GM21423 (cell line): Measurements from ENCODE around the gene PPP1R13B.
A peak's percentile ranks its signal among the peaks of the same experiment; 100 is the strongest.
"Not testable (repeated sequence)": the region's sequence is repeated elsewhere in the genome, so short reads cannot be mapped to it uniquely, and the experiment has no call there.

Experiments
- ATAC-seq: cut with Tn5 transposase; IDR thresholded peaks from one replicate; pipeline ENCODE4 v1.9.1; 2021; ENCODE audit warnings: mild to moderate bottlenecking, moderate library complexity; ENCODE audit not compliant: unreplicated experiment

Gene PPP1R13B

GRCh38 chr14:103861413-103862392, 14.3 kb upstream of the PPP1R13B start:
- ATAC-seq = no peak

GRCh38 chr14:103859416-103860202, 12.2 kb upstream of the PPP1R13B start:
- no peak for ATAC-seq

DNA sequence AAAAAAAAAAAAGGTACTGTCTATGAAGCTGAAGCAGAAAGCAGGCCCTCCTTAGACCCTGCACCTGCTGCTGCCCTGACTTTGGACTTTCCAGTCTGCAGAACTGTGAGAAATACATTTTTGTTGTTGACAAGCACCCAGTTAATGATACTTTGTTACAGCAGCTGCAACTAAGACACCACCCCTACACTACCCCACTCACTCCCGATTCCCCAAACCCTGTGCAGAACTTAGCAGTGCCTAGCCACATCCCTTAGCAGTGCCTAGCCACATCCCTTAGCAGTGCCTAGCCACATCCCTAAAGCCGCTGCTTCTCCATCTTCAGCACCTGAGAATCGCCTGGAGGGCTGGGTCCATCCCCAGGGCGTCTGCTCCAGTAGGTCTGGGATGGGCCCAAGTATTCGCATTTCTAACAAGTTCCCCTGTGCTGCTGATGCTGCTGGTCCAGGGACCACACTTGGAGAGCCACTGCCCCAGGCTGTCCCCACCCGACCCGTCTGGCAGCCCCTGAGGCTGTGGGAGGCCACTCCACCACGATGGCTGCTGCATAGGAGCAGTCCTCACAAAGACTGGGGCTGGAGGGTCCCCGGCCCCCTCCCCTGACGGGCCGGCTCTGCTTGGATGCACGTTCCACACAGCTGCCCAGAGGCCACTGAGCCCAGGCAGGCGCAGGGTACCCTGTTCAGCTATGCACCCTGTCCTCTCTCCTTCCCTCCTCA, 10.8 kb upstream of the PPP1R13B start:
- no peak for ATAC-seq

GRCh38 chr14:103857256-103857655, 9.9 kb upstream of the PPP1R13B start:
- no peak for ATAC-seq

DNA sequence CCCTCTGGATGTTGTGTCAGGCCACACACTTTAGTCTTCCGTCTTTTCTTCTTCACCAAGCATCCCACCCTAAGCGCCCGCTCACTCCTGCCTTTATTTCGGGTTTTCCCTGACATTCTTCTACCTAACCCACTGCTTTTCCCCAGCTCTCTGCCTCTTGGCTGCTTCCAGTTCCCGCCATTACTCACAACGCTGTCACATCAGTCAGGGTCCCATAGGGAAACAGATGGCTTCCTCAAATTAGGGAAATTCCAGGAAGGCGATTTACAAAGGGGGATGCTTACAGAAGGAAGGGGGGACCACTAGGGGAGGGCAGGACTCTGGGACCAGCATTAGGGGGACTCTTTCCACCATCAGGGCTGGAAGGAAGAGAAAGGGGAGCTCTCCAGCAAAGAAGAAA, 9.2 kb upstream of the PPP1R13B start:
- no peak for ATAC-seq

DNA sequence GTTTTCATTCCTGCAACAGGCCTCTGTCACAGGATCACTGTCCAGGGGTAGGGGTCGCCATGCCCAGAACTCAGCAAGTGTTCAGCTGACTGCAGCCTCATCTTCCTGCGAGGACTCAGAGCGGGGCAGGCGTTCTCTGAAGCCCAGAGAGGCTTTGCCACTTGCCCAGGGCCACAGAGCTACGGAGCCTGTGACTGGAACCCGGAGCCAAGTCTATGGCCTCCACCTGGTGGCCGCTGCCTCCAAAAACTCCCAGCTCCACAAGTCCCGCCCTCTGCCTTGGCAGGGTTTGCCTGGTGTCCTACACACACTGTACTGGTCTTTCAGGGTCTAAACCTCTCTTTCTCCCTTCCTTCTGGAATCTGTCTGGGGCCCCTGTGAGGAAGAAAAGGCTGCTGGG, 8.7 kb upstream of the PPP1R13B start:
- no peak for ATAC-seq

DNA sequence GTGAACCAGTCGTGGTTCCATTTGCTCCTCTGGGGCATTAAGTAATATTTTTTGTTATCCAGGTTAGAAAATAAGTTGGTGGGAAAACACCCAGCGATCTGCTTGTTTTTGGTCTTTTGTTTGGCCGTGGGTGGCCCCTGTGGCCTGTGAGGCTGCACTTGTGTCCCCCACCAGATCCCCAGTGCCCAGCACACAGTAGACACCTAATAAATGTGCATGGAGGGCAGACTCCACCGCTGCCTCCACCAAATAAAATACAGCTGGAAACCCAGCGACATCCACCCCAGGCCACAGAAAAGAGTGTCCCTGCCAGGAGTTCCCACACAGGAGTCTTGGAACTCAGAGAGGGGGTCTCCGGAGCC, 8.3 kb upstream of the PPP1R13B start:
- no peak for ATAC-seq

DNA sequence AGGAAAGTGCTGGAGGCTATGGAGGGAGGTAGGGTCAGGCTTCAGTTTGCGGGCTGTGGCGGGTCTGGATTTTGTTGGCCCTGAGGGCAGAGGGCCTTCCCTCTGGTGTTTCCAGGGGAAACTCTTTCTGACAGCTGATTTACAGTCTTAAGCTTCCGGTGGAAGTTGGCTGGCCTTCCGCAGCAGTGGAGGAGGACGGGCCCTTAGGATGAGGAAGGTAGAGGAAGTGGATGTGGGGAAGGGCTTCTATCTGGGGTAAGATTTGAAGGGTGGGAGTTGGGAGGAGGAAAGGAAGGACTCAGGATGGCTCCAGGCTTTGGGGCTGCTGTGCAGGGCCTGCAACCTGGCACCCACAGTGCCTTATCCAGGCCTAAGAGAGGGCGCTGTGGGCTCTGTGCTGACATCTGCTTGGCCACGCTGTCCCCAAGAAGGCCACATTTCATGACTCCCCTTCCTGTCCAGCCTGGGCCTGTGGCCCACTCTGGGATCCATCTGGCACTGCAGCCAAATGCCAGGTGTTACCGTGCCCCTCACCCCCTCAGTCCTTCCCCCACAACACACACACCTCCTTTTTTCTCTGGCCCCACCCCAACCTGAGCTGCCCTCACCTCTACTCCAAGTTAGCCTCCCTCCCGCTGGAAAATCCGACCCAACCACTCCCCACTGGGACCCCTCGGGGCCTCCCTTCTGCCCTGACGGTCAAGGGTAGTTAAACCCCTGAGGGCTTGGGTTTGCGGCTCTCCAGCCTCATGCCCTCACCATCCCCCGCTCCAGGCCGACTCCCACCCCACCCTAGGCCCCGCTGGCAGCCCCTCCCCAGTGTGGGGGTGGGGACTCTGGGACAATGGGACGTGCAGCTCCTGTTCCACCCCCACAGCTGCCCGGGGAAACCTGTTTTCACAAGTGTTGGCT, 7.7 kb upstream of the PPP1R13B start:
- ATAC-seq = no peak

GRCh38 chr14:103854017-103854808, 6.8 kb upstream of the PPP1R13B start:
- ATAC-seq = no peak

- ATAC-seq = no peak
These were observed 1.9 kb upstream of the PPP1R13B start for GRCh38 chr14:103849151-103849886.

DNA sequence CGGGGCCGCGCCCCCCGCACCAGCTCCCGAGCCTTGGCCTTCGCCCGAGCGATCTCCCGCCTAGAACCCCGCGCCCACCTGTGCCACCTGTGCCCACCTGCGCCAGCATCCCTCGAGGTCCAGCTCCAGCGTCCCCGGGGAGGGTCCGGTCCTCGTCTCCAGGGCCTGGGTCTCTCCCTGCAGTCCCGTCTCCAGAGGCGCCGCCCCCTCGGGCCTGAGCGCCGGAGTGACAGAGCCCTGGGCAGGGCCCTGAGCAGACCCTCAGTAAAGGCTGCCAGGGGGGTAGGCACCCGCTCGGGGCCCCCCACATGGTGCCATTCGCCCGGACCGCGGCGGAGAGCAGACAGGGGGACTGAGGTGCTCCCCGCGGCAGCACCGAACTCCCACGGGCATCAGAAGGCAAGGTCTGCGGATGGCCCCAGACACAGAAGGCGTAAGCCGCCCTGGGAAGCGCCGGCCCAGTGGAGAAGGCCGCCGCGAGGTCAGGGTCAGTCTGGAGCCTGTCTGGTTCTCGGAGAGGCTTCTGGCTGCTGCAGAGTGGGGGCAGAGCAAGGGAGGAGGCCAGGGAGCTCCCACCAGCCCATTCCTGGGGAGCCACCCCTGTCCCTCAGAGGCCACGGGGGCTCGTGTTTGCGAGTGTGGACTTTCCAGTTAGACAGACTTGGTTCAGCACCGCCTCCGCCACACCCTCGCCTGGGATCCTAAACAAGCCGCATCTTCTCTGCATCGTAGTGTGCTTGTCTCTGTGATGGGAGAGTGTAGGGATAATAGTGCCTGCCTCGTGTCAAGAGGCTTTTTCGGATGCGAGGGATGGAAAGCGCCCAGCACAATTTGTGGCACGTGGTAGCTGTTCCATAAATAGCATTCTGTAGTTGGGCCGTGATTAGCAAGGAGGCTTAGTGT, 1.1 kb upstream of the PPP1R13B start:
- no peak for ATAC-seq

GRCh38 chr14:103846543-103847450, 578 bp downstream of the PPP1R13B start:
- peak; percentile 35 for ATAC-seq

DNA sequence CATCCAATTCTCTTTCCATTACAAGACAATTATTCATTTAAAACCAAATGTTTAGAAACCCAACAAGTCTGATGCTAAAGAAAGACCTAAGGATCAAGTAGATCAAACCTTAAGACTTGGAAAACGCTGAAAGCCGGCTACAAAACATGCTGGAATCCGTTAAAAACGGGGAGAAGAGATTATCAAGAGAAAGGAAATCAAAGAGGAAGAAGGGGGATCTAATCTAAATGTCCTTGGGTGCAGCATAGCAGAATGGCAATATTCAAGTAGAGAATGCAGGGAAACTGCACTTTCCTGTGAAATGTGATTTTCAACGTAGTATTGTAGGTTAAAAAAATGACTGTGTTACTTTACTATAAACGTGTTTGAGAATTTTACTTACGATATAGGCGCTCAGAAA, 1.3 kb downstream of the PPP1R13B start:
- ATAC-seq = no peak

DNA sequence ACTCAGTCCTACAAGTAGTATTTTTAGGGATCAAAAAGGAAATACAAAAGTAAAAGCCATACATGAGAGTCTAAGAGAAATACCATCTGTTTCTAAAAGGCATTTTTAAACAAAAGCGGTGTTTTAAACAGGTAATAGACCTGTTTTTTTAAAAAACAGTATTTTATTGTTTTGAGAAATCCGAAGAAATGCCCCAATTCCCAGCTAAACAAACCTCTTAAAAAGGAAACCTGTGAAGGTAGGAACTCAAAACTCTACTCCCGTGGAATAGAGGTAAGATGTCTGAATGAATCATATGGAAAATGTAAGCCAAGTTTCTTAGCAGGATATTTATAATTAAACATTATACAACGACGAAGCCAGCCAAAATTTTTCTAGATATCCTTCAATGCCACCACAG, 2.0 kb downstream of the PPP1R13B start:
- ATAC-seq = no peak

- ATAC-seq = not testable (repeated sequence)
These were observed 6.1 kb downstream of the PPP1R13B start for GRCh38 chr14:103841265-103841664.

GRCh38 chr14:103840014-103840413, 7.4 kb downstream of the PPP1R13B start:
- ATAC-seq = no peak

DNA sequence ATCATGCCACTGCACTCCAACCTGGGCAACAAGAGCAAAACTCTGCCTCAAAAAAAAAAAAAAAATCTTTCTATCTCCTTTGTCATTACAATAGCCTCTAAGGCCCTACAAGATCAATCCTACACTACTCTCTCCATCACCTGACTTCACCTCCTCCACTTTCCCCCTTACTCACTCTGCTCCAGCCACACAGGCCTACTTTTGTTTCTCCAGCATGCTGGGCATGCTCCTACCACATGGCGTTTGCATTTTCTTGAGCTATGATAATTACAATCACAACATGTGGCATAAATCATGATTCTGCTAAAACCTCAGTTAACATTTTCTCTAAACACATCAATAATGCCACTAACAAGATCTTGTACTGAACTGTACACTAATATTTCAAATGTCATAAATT, 7.8 kb downstream of the PPP1R13B start:
- no peak for ATAC-seq
